HG03103 (cell line): ENCODE data around the gene ZFYVE28.

ENCODE experiments used
- ATAC-seq: cut with Tn5 transposase; IDR thresholded peaks from one replicate; pipeline ENCODE4 v1.9.1; 2021; ENCODE audit warnings: low read depth; ENCODE audit not compliant: unreplicated experiment

ZFYVE28 gene

GRCh38 chr4:2253160-2254084, 165.0 kb downstream of the ZFYVE28 start:
- no peak for ATAC-seq

GRCh38 chr4:2252530-2253091, 165.8 kb downstream of the ZFYVE28 start:
- ATAC-seq = no peak

GRCh38 chr4:2251795-2252529, 166.5 kb downstream of the ZFYVE28 start:
- ATAC-seq = no peak

GRCh38 chr4:2251073-2251794, 167.2 kb downstream of the ZFYVE28 start:
- no peak for ATAC-seq

- no peak for ATAC-seq
Measured at GRCh38 chr4:2250357-2251072, 167.9 kb downstream of the ZFYVE28 start.

- ATAC-seq = no peak
Measured at GRCh38 chr4:2249526-2250356, 168.7 kb downstream of the ZFYVE28 start.

GRCh38 chr4:2248821-2249261, 169.6 kb downstream of the ZFYVE28 start:
- ATAC-seq = no peak

GRCh38 chr4:2248044-2248780, 170.2 kb downstream of the ZFYVE28 start:
- no peak for ATAC-seq

GRCh38 chr4:2247128-2248043, 171.1 kb downstream of the ZFYVE28 start:
- no peak for ATAC-seq

GRCh38 chr4:2246384-2247127, 171.9 kb downstream of the ZFYVE28 start:
- no peak for ATAC-seq

- no peak for ATAC-seq
Measured at GRCh38 chr4:2245787-2246275, 172.6 kb downstream of the ZFYVE28 start.

- ATAC-seq = no peak
Measured at GRCh38 chr4:2245057-2245786, 173.2 kb downstream of the ZFYVE28 start.

GRCh38 chr4:2243681-2244380, 174.6 kb downstream of the ZFYVE28 start:
- no peak for ATAC-seq

GRCh38 chr4:2241410-2242353, 176.8 kb downstream of the ZFYVE28 start, which contains the start of the genes HAUS3 and POLN:
Gene HAUS3 (minus strand): TSS chr4:2242121. CDS start chr4:2240946, 1,175 bp downstream.
Gene POLN (minus strand): TSS chr4:2242121. CDS start chr4:2229231, 12,890 bp downstream.
- peak; percentile 84 for ATAC-seq
